Activated CD4-positive, alpha-beta T cell treated with anti-CD3 and anti-CD28 coated beads, Interleukin-2, amount 50 U/mL, for 4 hours (primary cell): ENCODE results near the gene TPM1.
"Not testable (repeated sequence)": the region's sequence is repeated elsewhere in the genome, so short reads cannot be mapped to it uniquely, and the experiment has no call there.

ENCODE experiments used
- DNase-seq, 2 experiments: peaks; one replicate each; pipeline ENCODE4 v3.0.0-alpha.2; 2020

The TPM1 gene

GRCh38 chr15:63103416-63103815, 60.9 kb downstream of the TPM1 start:
- DNase-seq = no peak

- no peak for DNase-seq
These were observed 62.2 kb downstream of the TPM1 start for GRCh38 chr15:63104727-63105126.

DNA sequence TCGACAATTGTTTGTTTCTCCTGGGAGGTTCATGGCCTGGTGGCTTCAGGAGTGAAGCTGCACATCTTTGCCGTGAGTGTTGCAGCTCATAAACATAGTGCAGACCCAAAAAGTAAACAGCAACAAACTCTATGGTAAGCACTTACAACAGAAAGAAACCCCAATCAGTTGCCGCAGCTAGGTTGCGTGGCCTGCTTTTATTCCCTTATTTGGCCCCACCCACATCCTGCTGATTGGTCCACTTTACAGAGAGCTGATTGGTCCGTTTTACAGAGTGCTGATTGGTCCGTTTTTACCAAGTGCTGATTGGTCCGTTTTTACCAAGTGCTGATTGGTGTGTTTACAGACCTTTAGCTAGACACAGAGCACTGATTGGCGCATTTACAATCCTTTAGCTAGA, 62.8 kb downstream of the TPM1 start:
- DNase-seq = not testable (repeated sequence)

- no peak for DNase-seq
These were observed 65.5 kb downstream of the TPM1 start for GRCh38 chr15:63107895-63108546.

DNA sequence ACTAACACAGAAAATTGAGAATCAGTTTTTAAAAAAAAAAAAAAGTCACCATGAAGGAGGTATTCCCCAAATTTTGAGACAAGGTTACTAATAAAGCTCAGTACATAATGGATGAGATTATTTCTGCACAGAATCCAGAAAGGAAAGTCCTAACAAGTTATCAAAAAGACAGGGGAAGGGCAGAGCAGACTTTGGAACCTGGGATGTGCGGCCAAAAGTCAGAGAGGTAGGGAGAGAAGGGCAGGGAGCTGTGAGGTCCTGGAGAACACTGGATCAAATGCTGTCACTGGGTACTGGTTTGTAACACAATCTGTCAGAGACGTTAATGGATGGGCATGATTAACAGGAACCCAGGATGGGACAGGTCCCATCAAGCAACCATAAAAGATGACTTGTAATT, 67.0 kb downstream of the TPM1 start:
- no peak for DNase-seq

DNA sequence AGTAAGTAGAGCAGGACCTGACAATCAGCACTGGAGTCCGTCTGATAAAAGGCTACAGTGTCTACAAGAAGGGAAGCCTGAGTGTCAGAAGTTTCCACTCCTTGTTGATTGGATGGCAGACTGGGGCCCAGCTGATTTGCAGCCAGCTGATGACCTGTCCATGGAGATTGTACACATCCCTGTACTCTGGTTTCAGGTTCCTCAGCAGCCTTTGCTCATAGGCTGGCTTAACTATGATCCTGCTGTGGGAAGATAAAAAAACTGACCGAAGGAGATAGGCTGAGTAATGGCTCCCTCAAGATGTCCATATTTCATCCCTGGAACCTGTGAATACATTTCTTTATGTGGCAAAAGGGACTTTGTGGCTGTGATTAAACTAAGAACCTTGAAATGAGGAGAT, 67.4 kb downstream of the TPM1 start:
- DNase-seq = no peak

- no peak for DNase-seq
These were observed 68.0 kb downstream of the TPM1 start for GRCh38 chr15:63110428-63111026.

DNA sequence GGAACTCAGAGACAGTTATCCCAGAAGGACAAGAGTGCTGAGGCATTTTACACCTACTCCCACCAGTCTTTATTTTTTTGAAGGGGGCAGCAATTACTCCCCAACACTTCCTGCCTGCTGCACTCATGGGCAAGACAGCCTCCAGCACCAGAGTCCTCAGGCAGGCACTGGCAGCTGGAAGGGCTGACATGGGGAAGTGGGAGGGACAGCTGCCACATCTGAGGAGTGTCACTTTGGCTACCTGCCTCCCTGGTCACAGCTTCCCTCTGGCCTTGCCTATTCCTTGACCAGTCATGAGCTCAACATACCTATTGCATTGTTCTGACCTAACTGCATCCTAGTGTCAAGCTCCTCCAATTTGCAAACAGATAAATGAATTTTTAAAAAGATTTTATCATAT, 68.9 kb downstream of the TPM1 start:
- no peak for DNase-seq

GRCh38 chr15:63112871-63113270, 70.3 kb downstream of the TPM1 start:
- DNase-seq = no peak

- DNase-seq = no peak
These were observed 71.9 kb downstream of the TPM1 start for GRCh38 chr15:63114465-63114864.
